ENCODE results near the gene CDKL2. TPM values are rescaled to one million over a fixed set of nuclear protein-coding genes. Genes with fewer than 3 reads are reported as not detected.

CDKL2 gene
- total and polyA plus RNA-seq, 2 of the 8 experiments (the other 6 are each of a cell fraction or from before 2014, with no cell fraction given): 1.4 to 2.1 TPM

DNA sequence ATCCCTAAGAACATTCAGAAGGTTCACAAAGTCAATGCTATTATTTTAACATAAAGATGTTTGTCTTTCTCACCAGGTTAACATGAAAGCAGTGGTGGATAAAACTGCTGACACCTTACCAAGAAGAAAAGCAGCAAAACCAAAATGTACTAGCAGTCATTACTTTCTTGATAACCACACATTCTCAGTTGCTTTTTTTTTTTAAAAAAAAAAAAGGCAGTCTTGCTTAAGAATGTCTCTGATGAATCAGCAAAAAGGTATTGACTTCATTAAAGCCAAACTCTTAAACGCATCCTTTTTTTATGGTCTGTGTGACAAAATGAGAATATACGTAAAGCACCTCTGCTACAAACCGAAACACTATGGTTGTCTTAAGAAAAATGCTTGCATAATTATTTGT, 31.9 kb downstream of the CDKL2 start:
- Histone ChIP-seq H2BK15ac (ENCODE audit: low read length) (no peak overlapping the region), H2AFZ (ENCODE audit: low read length) (no peak overlapping the region), H4K20me1 (replicated peaks in 1 of 2; ENCODE audit: control insufficient read depth in 1 of 2, insufficient read depth in 2 of 2, low read length in 2 of 2) (no peaks in the 10 kb centered on the region), H4K8ac (ENCODE audit: extremely low read depth, insufficient read depth, low read length) (no peak overlapping the region), H3K18ac (ENCODE audit: extremely low read depth, low read length) (no peak overlapping the region), H3K79me2 (ENCODE audit: control insufficient read depth in 1 of 2, insufficient read depth in 2 of 2, low read length in 2 of 2) (no peaks in the 10 kb centered on the region), H3K9me3 (ENCODE audit: insufficient read depth in 2 of 2, low read depth in 1 of 2, low read length in 1 of 2) (no peaks in the 10 kb centered on the region), H3K23ac (ENCODE audit: insufficient read length) (no peak overlapping the region), H3K56ac (replicated peaks; ENCODE audit: insufficient read length, low read depth, low read length) (no peak overlapping the region), H4K5ac (ENCODE audit: insufficient read length, low read depth, low read length) (no peak overlapping the region), H2BK120ac (replicated peaks; ENCODE audit: low read depth, low read length) (no peak overlapping the region), H2BK20ac (ENCODE audit: low read length) (no peak overlapping the region), H2AK5ac (ENCODE audit: low read depth, low read length) (no peak overlapping the region), H3K4me3 (ENCODE audit: extremely low read depth in 1 of 4, insufficient read depth in 2 of 4, low read depth in 3 of 4, low read length in 4 of 4) (no peak overlapping the region), H2BK12ac (ENCODE audit: low read depth, low read length) (no peak overlapping the region), H3K27me3 (replicated peaks in 1 of 4; ENCODE audit: control insufficient read depth in 3 of 4, extremely low read depth in 1 of 4, insufficient read depth in 3 of 4, low read length in 3 of 4) (no peaks in the 10 kb centered on the region), H3K27ac (ENCODE audit: low read depth, low read length) (no peak overlapping the region), H2BK5ac (ENCODE audit: low read depth, low read length) (no peak overlapping the region), H3K9ac (replicated peaks in 1 of 4; ENCODE audit: extremely low read depth in 1 of 4, low read depth in 3 of 4, low read length in 3 of 4) (no peak overlapping the region), H3K14ac (ENCODE audit: insufficient read length) (no peak overlapping the region), H4K91ac (replicated peaks; ENCODE audit: insufficient read length, low read length) (no peak overlapping the region), H3K36me3 (ENCODE audit: control insufficient read depth in 2 of 4, insufficient read depth in 4 of 4, low read length in 3 of 4) (no peaks in the 10 kb centered on the region), H3K79me1 (ENCODE audit: low read depth, low read length) (no peaks in the 10 kb centered on the region), H3K4me2 (ENCODE audit: insufficient read depth in 1 of 2, low read depth in 2 of 2, low read length in 2 of 2) (no peak overlapping the region), H3K23me2 (ENCODE audit: low read depth, low read length) (no peaks in the 10 kb centered on the region), H3K4ac (replicated peaks; ENCODE audit: insufficient read length, low read depth, low read length) (no peak overlapping the region), H3K4me1 (replicated peaks in 1 of 4; ENCODE audit: control insufficient read depth in 3 of 4, insufficient read depth in 4 of 4, low read length in 3 of 4) (no peaks in the 10 kb centered on the region)
- ChIA-PET POLR2A (ENCODE audit: partially characterized antibody) (no interaction called here), CTCF (ENCODE audit: partially characterized antibody) (no interaction called here)
- no peak for DNase-seq (ENCODE audit: low read depth in 1 of 2, low spot score in 2 of 2)
- no peak for TF ChIP-seq PHF8 (conservative IDR thresholded peaks at IDR 0.05; ENCODE audit: low read depth, low read length)
- peak; percentile 57 for TF ChIP-seq MAFK (IDR thresholded peaks at IDR 0.05; ENCODE audit: low read depth, low read length)
- no peak for TF ChIP-seq SUZ12 (IDR thresholded peaks at IDR 0.05; ENCODE audit: low read length)
- peak; percentile 19 for FAIRE-seq
- 88% methylated on average over 3 of the region's 3 CpGs; no CpG with 5 or more reads in 1 of the 2 experiments for WGBS, 2 experiments (ENCODE audit: extremely low coverage in 1 of 2, insufficient coverage in 1 of 2, insufficient read length in 1 of 2, insufficient replicate concordance in 2 of 2, low coverage in 1 of 2, low lambda C conversion rate in 2 of 2, missing lambda C conversion rate in 1 of 2)

All from H1 (cell line).